SU-DHL-6 (cell line): Measurements from ENCODE around the gene CAPZA2.
"Not testable (repeated sequence)": the region's sequence is repeated elsewhere in the genome, so short reads cannot be mapped to it uniquely, and the experiment has no call there.

ENCODE experiments used
- H2AFZ ChIP-seq: fragments of 200-600 bp; sonication (generic); 2 replicates; pipeline ENCODE4 v1.6.1; 2014; ENCODE audit warnings: low read depth, mild to moderate bottlenecking, moderate library complexity, mixed read lengths, antibody characterized with exemption, low read length; ENCODE audit not compliant: severe bottlenecking
- H3F3A ChIP-seq: fragments of 200-600 bp; shearing (Covaris generic); 2 replicates; pipeline ENCODE4 v1.6.0; 2016; ENCODE audit warnings: antibody characterized with exemption, mild to moderate bottlenecking; ENCODE audit not compliant: insufficient read depth
- H3K27ac ChIP-seq: fragments of 200-600 bp; sonication (generic); 2 replicates; pipeline ENCODE4 v1.5.1; 2016; ENCODE audit warnings: low read depth, mild to moderate bottlenecking, low read length, moderate library complexity, mixed read lengths
- H3K27me3 ChIP-seq: fragments of 200-600 bp; sonication (generic), shearing (Covaris generic); 2 replicates; pipeline ENCODE4 v1.6.0; 2014; ENCODE audit warnings: mild to moderate bottlenecking, low read length
- H3K36me3 ChIP-seq: fragments of 200-600 bp; sonication (generic); 2 replicates; pipeline ENCODE4 v1.6.1; 2014; ENCODE audit warnings: mild to moderate bottlenecking, low read length, mixed read lengths
- H3K4me2 ChIP-seq: fragments of 300-600, 200-600 bp; shearing (Covaris generic), sonication (generic); 2 replicates; pipeline ENCODE4 v1.6.0; 2014; ENCODE audit warnings: low read length, low read depth, mild to moderate bottlenecking; ENCODE audit not compliant: poor library complexity, severe bottlenecking
- H3K4me3 ChIP-seq: fragments of 200-600 bp; sonication (generic); 2 replicates; pipeline ENCODE4 v1.5.1; 2014; ENCODE audit warnings: antibody characterized with exemption, low read length, mild to moderate bottlenecking, mixed read lengths; ENCODE audit not compliant: insufficient read depth, poor library complexity, severe bottlenecking
- H3K79me2 ChIP-seq: fragments of 200-600 bp; sonication (generic); 2 replicates; pipeline ENCODE4 v1.6.1; 2014; ENCODE audit warnings: mild to moderate bottlenecking, low read length, moderate library complexity; ENCODE audit not compliant: insufficient read depth
- H3K9ac ChIP-seq: fragments of 200-600 bp; sonication (generic); 2 replicates; pipeline ENCODE4 v1.7.0; 2014; ENCODE audit warnings: mild to moderate bottlenecking, low read length
- H3K9me2 ChIP-seq: fragments of 200-600 bp; sonication (generic); replicated peaks from 2 replicates; pipeline ENCODE4 v1.6.1; 2014; ENCODE audit warnings: low read length; ENCODE audit not compliant: insufficient read depth
- H3K9me3 ChIP-seq: fragments of 200-600 bp; sonication (generic); 2 replicates; pipeline ENCODE4 v1.6.1; 2014; ENCODE audit warnings: low read length, mixed read lengths; ENCODE audit not compliant: insufficient read depth
- H4K20me1 ChIP-seq: fragments of 200-600 bp; sonication (generic); 2 replicates; pipeline ENCODE4 v1.6.1; 2014; ENCODE audit warnings: low read depth, mild to moderate bottlenecking, antibody characterized with exemption, low read length, moderate library complexity, mixed read lengths
- CTCF ChIP-seq: fragments of 200-600 bp; sonication (generic); IDR thresholded peaks from one replicate; pipeline ENCODE4 v1.5.1; 2017; ENCODE audit warnings: antibody characterized with exemption, mild to moderate bottlenecking, low read length, moderate library complexity; ENCODE audit not compliant: insufficient read depth, poor library complexity, severe bottlenecking
- EZH2phosphoT487 ChIP-seq: fragments of 200-600 bp; sonication (generic), shearing (Covaris generic); conservative IDR thresholded peaks from 2 replicates; pipeline ENCODE4 v1.6.1; 2018; ENCODE audit warnings: mild to moderate bottlenecking, antibody characterized with exemption, low read length, moderate library complexity, mixed read lengths

Gene CAPZA2

GRCh38 chr7:116956477-116956804 is 94.1 kb downstream of the CAPZA2 start:
- Histone ChIP-seq H3K27ac (no peak overlapping the region), H3K9me3 (no peaks in the 10 kb centered on the region), H4K20me1 (no peaks in the 10 kb centered on the region), H3K27me3 (no peaks in the 10 kb centered on the region), H3K9me2 (no peaks in the 10 kb centered on the region), H3K4me3 (no peak overlapping the region), H3K79me2 (no peaks in the 10 kb centered on the region), H2AFZ (no peak overlapping the region), H3K9ac (no peak overlapping the region), H3K36me3 (no peaks in the 10 kb centered on the region; the same call in 1 of the 2 replicates), H3K4me2 (no peak overlapping the region), H3F3A (peaks cover 9% of the 10 kb centered on the region; the same call in 1 of the 2 replicates)
- no peak for TF ChIP-seq EZH2phosphoT487
- TF ChIP-seq CTCF = no peak

GRCh38 chr7:116957874-116958273 is 95.5 kb downstream of the CAPZA2 start:
- H3K36me3 ChIP-seq = no peaks in the 10 kb centered on the region; the same call in 1 of the 2 replicates
- no peaks in the 10 kb centered on the region for H3K79me2 ChIP-seq
- H3K9ac ChIP-seq = no peak overlapping the region
- H2AFZ ChIP-seq = no peak overlapping the region
- no peaks in the 10 kb centered on the region for H3K9me2 ChIP-seq
- no peak overlapping the region for H3K4me2 ChIP-seq
- no peaks in the 10 kb centered on the region for H3K9me3 ChIP-seq
- no peaks in the 10 kb centered on the region for H3K27me3 ChIP-seq
- no peaks in the 10 kb centered on the region for H4K20me1 ChIP-seq
- TF ChIP-seq EZH2phosphoT487 (no peak), CTCF (no peak)
- H3K27ac ChIP-seq = no peak overlapping the region
- H3F3A ChIP-seq = peaks cover 9% of the 10 kb centered on the region; the same call in 1 of the 2 replicates
- no peak overlapping the region for H3K4me3 ChIP-seq

- H2AFZ ChIP-seq, H3F3A ChIP-seq, H3K79me2 ChIP-seq, H3K9ac ChIP-seq, H3K4me2 ChIP-seq, H3K9me2 ChIP-seq, H3K27ac ChIP-seq, H3K27me3 ChIP-seq, H4K20me1 ChIP-seq, H3K9me3 ChIP-seq, H3K36me3 ChIP-seq, H3K4me3 ChIP-seq: not testable (repeated sequence)
Measured at GRCh38 chr7:116961966-116962673, 99.7 kb downstream of the CAPZA2 start.

- Histone ChIP-seq H3F3A (no peaks in the 10 kb centered on the region), H3K4me2 (no peak overlapping the region)
Measured at GRCh38 chr7:116963234-116963633, 100.8 kb downstream of the CAPZA2 start.

More at GRCh38 chr7:116963234-116963633, 100.8 kb downstream of the CAPZA2 start:
- Histone ChIP-seq H3K27me3 (no peaks in the 10 kb centered on the region), H2AFZ (no peak overlapping the region), H3K9me2 (no peaks in the 10 kb centered on the region), H3K79me2 (no peaks in the 10 kb centered on the region; the same call in 1 of the 2 replicates), H3K36me3 (no peaks in the 10 kb centered on the region), H4K20me1 (no peaks in the 10 kb centered on the region), H3K9me3 (no peaks in the 10 kb centered on the region), H3K4me3 (no peak overlapping the region), H3K9ac (no peak overlapping the region), H3K27ac (no peak overlapping the region)
- TF ChIP-seq CTCF (no peak), EZH2phosphoT487 (no peak)
